K562 (cell line): ENCODE data around the gene SVIL. TPM values are rescaled to one million over a fixed set of nuclear protein-coding genes. Genes with fewer than 3 reads are reported as not detected.
"Not testable (repeated sequence)": the region's sequence is repeated elsewhere in the genome, so short reads cannot be mapped to it uniquely, and the experiment has no call there.

Experiments used
- ATAC-seq: fragments of 200-7000 bp; cut with Tn5 transposase; 3 replicates; pipeline ENCODE4 v1.9.1; 2020; ENCODE audit warnings: moderate library complexity
- BruUV-seq: library from RNA; stranded (reverse); fragments of 400-500 nt; replicated peaks from 2 replicates; lab custom pipeline; 2021; lab: Mats Ljungman, UMichigan
- CTCF ChIA-PET: fragments of 300-600 bp; formaldehyde crosslinking; extraction: SDS; loops from one replicate; lab custom pipeline; 2021; ENCODE audit warnings: low intra/inter-chr PET ratio; lab: Yijun Ruan, JAX
- POLR2A ChIA-PET: fragments of 300-600, 350-650 bp; sonication (Branson Sonifier 250); formaldehyde crosslinking; extraction: SDS; loops from one replicate; lab custom pipeline; 2021; ENCODE audit warnings: antibody characterized with exemption, inconsistent platforms; lab: Yijun Ruan, JAX
- DNase-seq, 4 experiments: peaks; one replicate each; pipeline versions ENCODE4 v3.0.0 to v3.0.0-alpha.2; 2011 to 2018; ENCODE audit warnings: low spot score in 3 of 4, mixed read lengths in 3 of 4; ENCODE audit errors: extremely low read depth in 1 of 4
- FAIRE-seq: peaks from 2 replicates; lab custom pipeline; 2011; peaks lifted over from hg19 to GRCh38; lab: Jason Lieb, UNC
- H2AFZ ChIP-seq: 2 replicates; pipeline ENCODE4 v1.6.0; 2011; ENCODE audit warnings: low read depth, low read length, control low read depth, inconsistent platforms
- H3K27ac ChIP-seq: fragments of 200-600 bp; 3 replicates; pipeline ENCODE4 v1.8.0; 2011; ENCODE audit warnings: low read depth, mild to moderate bottlenecking, control low read depth, inconsistent platforms, low read length, moderate library complexity, mixed read lengths; ENCODE audit errors: extremely low read depth
- H3K27me3 ChIP-seq, 2 experiments: fragments of 300-600 bp in 1 of 2; 2 replicates in 1 of 2; 3 replicates in 1 of 2; pipeline versions ENCODE4 v1.6.0 to v1.8.0; 2011; ENCODE audit warnings: inconsistent platforms in 2 of 2, low read length in 2 of 2, mild to moderate bottlenecking in 1 of 2, mixed read lengths in 1 of 2, moderate library complexity in 1 of 2; ENCODE audit not compliant: control insufficient read depth in 2 of 2, insufficient read depth in 2 of 2
- H3K36me3 ChIP-seq: fragments of 300-600 bp; 3 replicates; pipeline ENCODE4 v1.8.0; 2011; ENCODE audit warnings: mild to moderate bottlenecking, low read length, inconsistent platforms; ENCODE audit not compliant: control insufficient read depth, insufficient read depth
- H3K4me1 ChIP-seq, 2 experiments: fragments of 200-600 bp in 1 of 2; replicated peaks in 1 of 2; 2 replicates in 1 of 2; 3 replicates in 1 of 2; pipeline versions ENCODE4 v1.5.1 to v1.8.0; 2011; ENCODE audit warnings: inconsistent platforms in 2 of 2, low read length in 2 of 2, mild to moderate bottlenecking in 1 of 2, mixed read lengths in 1 of 2, moderate library complexity in 1 of 2; ENCODE audit not compliant: control insufficient read depth in 2 of 2, insufficient read depth in 2 of 2
- H3K4me2 ChIP-seq: 2 replicates; pipeline ENCODE4 v1.6.1; 2011; ENCODE audit warnings: low read length, control low read depth, inconsistent platforms, mixed read lengths; ENCODE audit not compliant: insufficient read depth
- H3K4me3 ChIP-seq: fragments of 200-600 bp; sonication (generic), shearing (Covaris generic); 2 replicates; pipeline ENCODE4 v1.5.1; 2016; ENCODE audit warnings: control low read depth, inconsistent platforms
- H3K79me2 ChIP-seq: fragments of 200-600 bp; 3 replicates; pipeline ENCODE4 v1.8.0; 2011; ENCODE audit warnings: low read length, inconsistent platforms; ENCODE audit not compliant: control insufficient read depth, insufficient read depth
- H3K9ac ChIP-seq, 2 experiments: 2 replicates each; pipeline versions ENCODE4 v1.6.0 to v1.6.1; 2011; ENCODE audit warnings: low read depth in 2 of 2, low read length in 2 of 2, control low read depth in 1 of 2, inconsistent platforms in 1 of 2, mild to moderate bottlenecking in 1 of 2, mixed read lengths in 1 of 2; ENCODE audit not compliant: insufficient read depth in 1 of 2
- H3K9me1 ChIP-seq: one replicate; pipeline ENCODE4 v1.6.0; 2011; ENCODE audit warnings: inconsistent platforms, mild to moderate bottlenecking, low read length, moderate library complexity; ENCODE audit not compliant: control insufficient read depth, insufficient read depth
- H3K9me3 ChIP-seq: replicated peaks from 2 replicates; pipeline ENCODE4 v1.5.1; 2011; ENCODE audit warnings: low read depth, low read length, inconsistent platforms; ENCODE audit not compliant: control insufficient read depth, insufficient read depth
- H4K20me1 ChIP-seq: replicated peaks from 2 replicates; pipeline ENCODE4 v1.6.1; 2011; ENCODE audit warnings: low read length, inconsistent platforms, mixed read lengths; ENCODE audit not compliant: control insufficient read depth, insufficient read depth
- CBFA2T3 ChIP-seq: fragments of 450-650 bp; IDR thresholded peaks from 2 replicates; pipeline ENCODE4 v1.6.1; 2017
- DPF2 ChIP-seq: fragments of 450-650 bp; IDR thresholded peaks from 2 replicates; pipeline ENCODE4 v1.6.1; 2016
- ELF1 ChIP-seq: fragments of 200-800 bp; sonication (Bioruptor generic); IDR thresholded peaks from 2 replicates; pipeline ENCODE4 v1.6.1; 2016; ENCODE audit warnings: missing genetic modification characterization, missing compliant biosample characterization
- EZH2 ChIP-seq: IDR thresholded peaks from 2 replicates; pipeline ENCODE4 v1.6.1; 2012; ENCODE audit warnings: low read depth, mild to moderate bottlenecking, inconsistent platforms, low read length, borderline replicate concordance
- HDAC2 ChIP-seq: fragments of 450-650 bp; IDR thresholded peaks from 2 replicates; pipeline ENCODE4 v1.6.1; 2016; ENCODE audit warnings: mild to moderate bottlenecking
- IRF2 ChIP-seq: sonication (generic); formaldehyde crosslinking; IDR thresholded peaks from 2 replicates; pipeline ENCODE4 v1.8.1; 2022; ENCODE audit warnings: mild to moderate bottlenecking, missing genetic modification reagents
- KLF10 ChIP-seq: fragments of 250-450 bp; sonication (Bioruptor Pico); IDR thresholded peaks from 2 replicates; pipeline ENCODE4 v1.6.1; 2021; ENCODE audit warnings: matching md5 sums
- MTA3 ChIP-seq: fragments of 450-650 bp; formaldehyde crosslinking; IDR thresholded peaks from 2 replicates; pipeline ENCODE4 v1.6.1; 2017; ENCODE audit warnings: mild to moderate bottlenecking, borderline replicate concordance
- PCBP1 ChIP-seq: fragments of 200-400 bp; formaldehyde crosslinking; IDR thresholded peaks from 2 replicates; pipeline ENCODE4 v1.6.1; 2018; ENCODE audit warnings: mild to moderate bottlenecking, low read depth, low read length; ENCODE audit not compliant: poor library complexity, severe bottlenecking
- RBM25 ChIP-seq: fragments of 200-400 bp; formaldehyde crosslinking; IDR thresholded peaks from 2 replicates; pipeline ENCODE4 v1.6.1; 2018; ENCODE audit warnings: low read length, low read depth, moderate library complexity; ENCODE audit not compliant: severe bottlenecking
- TAF9B ChIP-seq: fragments of 450-650 bp; IDR thresholded peaks from 2 replicates; pipeline ENCODE4 v1.6.1; 2018; ENCODE audit warnings: mild to moderate bottlenecking; ENCODE audit not compliant: partially characterized antibody
- TBP ChIP-seq: optimal IDR thresholded peaks from 2 replicates; pipeline ENCODE3; 2011; ENCODE audit warnings: low read depth, low read length, improper control_type of control experiment
- ZC3H4 ChIP-seq: sonication (generic); formaldehyde crosslinking; IDR thresholded peaks from 2 replicates; pipeline ENCODE4 v1.9.0; 2021; ENCODE audit warnings: missing genetic modification reagents, borderline replicate concordance
- ZFP30 ChIP-seq: fragments of 250-450 bp; sonication (Bioruptor Pico); IDR thresholded peaks from 2 replicates; pipeline ENCODE4 v1.8.0; 2022; ENCODE audit warnings: moderate library complexity, mild to moderate bottlenecking, inconsistent platforms, borderline replicate concordance
- ZFP36 ChIP-seq: fragments of 150-350 bp; IDR thresholded peaks from 2 replicates; pipeline ENCODE4 v1.6.1; 2018; ENCODE audit warnings: low read length, low read depth; ENCODE audit not compliant: partially characterized antibody
- ZNF586 ChIP-seq: fragments of 450-650 bp; formaldehyde crosslinking; conservative IDR thresholded peaks from 2 replicates; pipeline ENCODE4 v1.4.0; 2020; ENCODE audit warnings: mild to moderate bottlenecking, moderate library complexity
- WGBS: fragments of 100-300 bp; shearing (Covaris generic); methylation state at CpG from one replicate; pipeline ENCODE4 v1.1.6; 2016; ENCODE audit warnings: low coverage, mixed read lengths; ENCODE audit not compliant: insufficient coverage; ENCODE audit errors: missing lambda C conversion rate; 5-methylcytosine and 5-hydroxymethylcytosine counted together
- in situ Hi-C: fragments of 300-500 bp; cut with MboI; formaldehyde crosslinking; loops from 4 replicates; pipeline ENCODE4 v1.15.0; 2018; ENCODE audit warnings: inconsistent platforms, mixed read lengths
- intact Hi-C: fragments of 100-400 bp; cut with micrococcal nuclease; formaldehyde crosslinking; loops from 2 replicates; pipeline ENCODE4 v1.14.2; 2022
- polyA plus RNA-seq, 8 experiments: library from polyadenylated mRNA; depleted of rRNA in 4 of 8; stranded (reverse) in 5 of 8; unstranded in 3 of 8; fragments of >200 nt; fragmentation: Nextera tagmentation in 2 of 8; fragmentation: Illumina TruSeq in 1 of 8; extraction: Ambion mirVana in 2 of 8; extraction: Trizol in 1 of 8; gene quantifications; 2 replicates each; pipeline versions ENCODE4 v1.2.1 to v1.2.3, GENCODE V29; 2011 to 2014; ENCODE audit warnings: inconsistent platforms in 1 of 8, missing spikeins in 1 of 8
- total RNA-seq, 7 experiments: library from RNA; depleted of rRNA in 6 of 7; stranded (reverse); fragments of >200 nt in 6 of 7; fragmentation: Illumina TruSeq in 2 of 7; extraction: Trizol in 2 of 7; gene quantifications; 2 replicates each; pipeline versions ENCODE4 v1.2.1 to v1.2.3, GENCODE V29; 2011 to 2021; ENCODE audit warnings: low replicate concordance in 1 of 7
- TF ChIP-seq, protein P1 (sequence below): fragments of 250-450 bp; sonication (Bioruptor Pico); IDR thresholded peaks from 2 replicates; pipeline ENCODE4 v1.8.0; 2021; ENCODE audit warnings: moderate library complexity, mild to moderate bottlenecking, inconsistent platforms

Gene SVIL
- total and polyA plus RNA-seq, 9 of the 15 experiments (the other 6 are each of a cell fraction or from before 2014, with no cell fraction given) = under 0.01 to 0.18 (median 0.05) TPM; not detected in 3

DNA sequence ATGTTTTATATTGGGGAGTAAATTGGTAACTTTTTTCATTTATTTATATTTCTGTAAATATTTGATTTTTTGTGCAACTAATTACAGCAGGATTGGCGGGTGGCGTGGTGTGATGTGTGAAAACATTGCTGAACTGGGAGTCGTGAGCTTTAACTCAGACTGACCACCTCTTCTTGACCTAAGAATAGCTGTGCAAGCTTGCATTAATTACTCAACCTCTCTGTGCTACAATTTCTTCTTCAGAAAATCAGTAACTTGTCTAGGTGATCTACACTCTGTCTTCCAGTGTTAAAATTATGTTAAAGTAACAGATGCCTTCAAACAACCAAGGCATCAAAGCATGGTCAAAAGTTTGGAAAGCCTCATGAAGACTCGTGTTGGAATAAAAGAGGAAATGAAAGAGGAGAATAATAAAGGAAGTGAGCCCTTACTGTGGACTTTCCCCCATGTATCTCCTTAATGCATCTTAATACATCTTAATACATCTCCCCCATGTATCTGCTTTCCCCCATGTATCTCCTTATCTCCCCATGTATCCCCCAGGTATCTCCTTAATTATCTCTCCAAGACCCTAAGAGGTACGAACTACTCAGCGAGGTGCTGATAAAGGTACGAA, 71.2 kb downstream of the SVIL start:
- Histone ChIP-seq H3K27me3 (peaks cover 11 to 15% of the 10 kb centered on the region in 2 experiments; a peak in 4 of 5 replicates), H3K9me1 (no peaks in the 10 kb centered on the region), H3K4me3 (no peak overlapping the region), H4K20me1 (no peaks in the 10 kb centered on the region; the same call in 1 of the 2 replicates), H3K36me3 (no peaks in the 10 kb centered on the region), H3K27ac (no peak overlapping the region), H2AFZ (no peak overlapping the region), H3K79me2 (no peaks in the 10 kb centered on the region), H3K4me2 (no peak overlapping the region), H3K9ac (no peak overlapping the region), H3K4me1 (no peaks in the 10 kb centered on the region; a peak in 1 of 5 replicates), H3K9me3 (no peaks in the 10 kb centered on the region)
- ChIA-PET CTCF (no interaction called here), POLR2A (no interaction called here)
- in situ Hi-C loops (no loop called here), intact Hi-C loops (no loop called here)
- WGBS = 0% methylated on average over 7 of the region's 7 CpGs
- ATAC-seq (no peak), FAIRE-seq (no peak), DNase-seq (no peak)
- TF ChIP-seq CBFA2T3 (no peak), ZFP36 (peak; percentile 51), DPF2 (no peak), RBM25 (peak; percentile 92), TAF9B (no peak), HDAC2 (no peak), PCBP1 (no peak), EZH2 (no peak), ZC3H4 (no peak), MTA3 (no peak), IRF2 (CRISPR knock-in tag) (no peak), ZFP30 (CRISPR knock-in tag) (no peak), ZNF586 (CRISPR knock-in tag) (no peak), ELF1 (tag) (no peak), KLF10 (CRISPR knock-in tag) (no peak), TBP (no peak)
- TF ChIP-seq, protein P1, sequence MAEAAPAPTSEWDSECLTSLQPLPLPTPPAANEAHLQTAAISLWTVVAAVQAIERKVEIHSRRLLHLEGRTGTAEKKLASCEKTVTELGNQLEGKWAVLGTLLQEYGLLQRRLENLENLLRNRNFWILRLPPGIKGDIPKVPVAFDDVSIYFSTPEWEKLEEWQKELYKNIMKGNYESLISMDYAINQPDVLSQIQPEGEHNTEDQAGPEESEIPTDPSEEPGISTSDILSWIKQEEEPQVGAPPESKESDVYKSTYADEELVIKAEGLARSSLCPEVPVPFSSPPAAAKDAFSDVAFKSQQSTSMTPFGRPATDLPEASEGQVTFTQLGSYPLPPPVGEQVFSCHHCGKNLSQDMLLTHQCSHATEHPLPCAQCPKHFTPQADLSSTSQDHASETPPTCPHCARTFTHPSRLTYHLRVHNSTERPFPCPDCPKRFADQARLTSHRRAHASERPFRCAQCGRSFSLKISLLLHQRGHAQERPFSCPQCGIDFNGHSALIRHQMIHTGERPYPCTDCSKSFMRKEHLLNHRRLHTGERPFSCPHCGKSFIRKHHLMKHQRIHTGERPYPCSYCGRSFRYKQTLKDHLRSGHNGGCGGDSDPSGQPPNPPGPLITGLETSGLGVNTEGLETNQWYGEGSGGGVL (CRISPR knock-in tag) = no peak
- BruUV-seq = no TSS peak

DNA sequence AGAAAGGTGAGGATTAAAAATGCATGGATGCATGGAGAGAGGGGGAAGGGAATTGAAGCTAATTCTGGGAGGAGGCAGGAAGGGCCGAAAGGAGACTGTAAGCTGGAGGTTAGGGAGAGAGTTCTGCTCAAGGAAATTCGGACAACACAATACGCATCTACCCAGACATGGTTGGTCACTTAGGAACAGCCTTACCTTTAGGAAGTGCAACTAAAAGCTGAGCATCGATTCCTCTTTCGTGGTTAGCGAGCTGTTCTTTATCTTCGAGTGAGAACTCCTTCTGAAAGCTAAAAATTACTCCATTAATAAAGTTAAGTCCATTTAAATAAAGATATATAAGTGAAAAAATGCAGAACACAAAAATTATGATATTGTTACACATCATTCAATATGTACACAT, 71.8 kb downstream of the SVIL start:
- H3K27ac ChIP-seq, DNase-seq, intact Hi-C loops, ATAC-seq, H3K9ac ChIP-seq, BruUV-seq, H4K20me1 ChIP-seq, H3K9me1 ChIP-seq, H3K36me3 ChIP-seq, H3K4me1 ChIP-seq, H3K4me2 ChIP-seq, H3K79me2 ChIP-seq, H3K4me3 ChIP-seq, H3K9me3 ChIP-seq, in situ Hi-C loops, H2AFZ ChIP-seq, CTCF ChIA-PET: not testable (repeated sequence)
- WGBS = 0% methylated on average over 4 of the region's 7 CpGs
- FAIRE-seq = peak; percentile 52
- POLR2A ChIA-PET = interaction anchor here (0.7 kb wide), 1 partner anchor 27 kb away, joined by 3 read pairs; no protein-coding TSS in a partner anchor
- peaks cover 11 to 15% of the 10 kb centered on the region in 2 experiments; a peak in 4 of 5 replicates for H3K27me3 ChIP-seq
